Neural cell (in vitro differentiated cells): ENCODE results near the gene GLB1L.

ENCODE experiments used
- EP300 ChIP-seq: fragments of 450-650 bp; conservative IDR thresholded peaks from 2 replicates; pipeline ENCODE4 v1.6.1; 2014; ENCODE audit warnings: antibody characterized with exemption, mild to moderate bottlenecking, moderate library complexity; ENCODE audit not compliant: poor library complexity, severe bottlenecking
- EZH2 ChIP-seq: fragments of 200-600, 300-800 bp; shearing (Covaris generic), sonication (generic); IDR thresholded peaks from 2 replicates; pipeline ENCODE4 v1.6.1; 2014; ENCODE audit warnings: antibody characterized with exemption, low read length, borderline replicate concordance, mild to moderate bottlenecking; ENCODE audit not compliant: insufficient read depth, poor library complexity, severe bottlenecking
- MXI1 ChIP-seq: fragments of 450-650 bp; conservative IDR thresholded peaks from 2 replicates; pipeline ENCODE4 v1.6.1; 2014; ENCODE audit warnings: antibody characterized with exemption, mild to moderate bottlenecking; ENCODE audit not compliant: poor library complexity, severe bottlenecking
- POLR2AphosphoS5 ChIP-seq: IDR thresholded peaks from 2 replicates; pipeline ENCODE4 v1.6.1; 2012
- RAD21 ChIP-seq: fragments of 450-650 bp; conservative IDR thresholded peaks from 2 replicates; pipeline ENCODE4 v1.6.1; 2014; ENCODE audit warnings: antibody characterized with exemption, mild to moderate bottlenecking, moderate library complexity
- SMC3 ChIP-seq: fragments of 450-650 bp; conservative IDR thresholded peaks from 2 replicates; pipeline ENCODE4 v1.6.1; 2014; ENCODE audit warnings: antibody characterized with exemption, mild to moderate bottlenecking, moderate library complexity; ENCODE audit not compliant: poor library complexity
- TF ChIP-seq, protein P1 (sequence below): fragments of 450-650 bp; IDR thresholded peaks from 2 replicates; pipeline ENCODE4 v1.5.1; 2014; ENCODE audit warnings: antibody characterized with exemption, mild to moderate bottlenecking, moderate library complexity; ENCODE audit not compliant: poor library complexity, severe bottlenecking
- TF ChIP-seq, protein P2 (sequence below): IDR thresholded peaks from 2 replicates; pipeline ENCODE4 v1.6.1; 2012; ENCODE audit warnings: borderline replicate concordance

DNA sequence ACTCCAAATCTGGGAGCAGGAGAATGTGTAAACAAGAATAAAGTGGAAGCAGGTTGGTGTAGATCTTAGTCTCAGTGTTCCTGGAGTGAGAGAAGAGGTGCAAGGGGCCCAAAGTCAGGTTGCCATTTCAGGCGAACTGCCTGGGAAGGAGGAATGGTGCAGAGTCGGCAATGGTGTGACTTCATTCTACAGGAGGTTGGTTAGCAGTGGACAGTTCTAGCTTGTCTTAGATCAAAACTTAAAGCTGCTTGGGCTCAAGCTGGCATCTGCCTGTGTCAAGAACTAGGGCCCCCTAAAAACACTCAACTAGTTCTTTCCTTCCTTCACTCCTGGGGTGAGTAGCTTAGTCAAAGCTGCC, 3.6 kb upstream of the GLB1L start:
- TF ChIP-seq, protein P1, sequence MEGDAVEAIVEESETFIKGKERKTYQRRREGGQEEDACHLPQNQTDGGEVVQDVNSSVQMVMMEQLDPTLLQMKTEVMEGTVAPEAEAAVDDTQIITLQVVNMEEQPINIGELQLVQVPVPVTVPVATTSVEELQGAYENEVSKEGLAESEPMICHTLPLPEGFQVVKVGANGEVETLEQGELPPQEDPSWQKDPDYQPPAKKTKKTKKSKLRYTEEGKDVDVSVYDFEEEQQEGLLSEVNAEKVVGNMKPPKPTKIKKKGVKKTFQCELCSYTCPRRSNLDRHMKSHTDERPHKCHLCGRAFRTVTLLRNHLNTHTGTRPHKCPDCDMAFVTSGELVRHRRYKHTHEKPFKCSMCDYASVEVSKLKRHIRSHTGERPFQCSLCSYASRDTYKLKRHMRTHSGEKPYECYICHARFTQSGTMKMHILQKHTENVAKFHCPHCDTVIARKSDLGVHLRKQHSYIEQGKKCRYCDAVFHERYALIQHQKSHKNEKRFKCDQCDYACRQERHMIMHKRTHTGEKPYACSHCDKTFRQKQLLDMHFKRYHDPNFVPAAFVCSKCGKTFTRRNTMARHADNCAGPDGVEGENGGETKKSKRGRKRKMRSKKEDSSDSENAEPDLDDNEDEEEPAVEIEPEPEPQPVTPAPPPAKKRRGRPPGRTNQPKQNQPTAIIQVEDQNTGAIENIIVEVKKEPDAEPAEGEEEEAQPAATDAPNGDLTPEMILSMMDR: no peak
- no peak for TF ChIP-seq POLR2AphosphoS5
- no peak for TF ChIP-seq SMC3
- no peak for TF ChIP-seq EP300
- no peak for TF ChIP-seq MXI1
- no peak for TF ChIP-seq RAD21
- TF ChIP-seq EZH2: no peak
- TF ChIP-seq, protein P2, sequence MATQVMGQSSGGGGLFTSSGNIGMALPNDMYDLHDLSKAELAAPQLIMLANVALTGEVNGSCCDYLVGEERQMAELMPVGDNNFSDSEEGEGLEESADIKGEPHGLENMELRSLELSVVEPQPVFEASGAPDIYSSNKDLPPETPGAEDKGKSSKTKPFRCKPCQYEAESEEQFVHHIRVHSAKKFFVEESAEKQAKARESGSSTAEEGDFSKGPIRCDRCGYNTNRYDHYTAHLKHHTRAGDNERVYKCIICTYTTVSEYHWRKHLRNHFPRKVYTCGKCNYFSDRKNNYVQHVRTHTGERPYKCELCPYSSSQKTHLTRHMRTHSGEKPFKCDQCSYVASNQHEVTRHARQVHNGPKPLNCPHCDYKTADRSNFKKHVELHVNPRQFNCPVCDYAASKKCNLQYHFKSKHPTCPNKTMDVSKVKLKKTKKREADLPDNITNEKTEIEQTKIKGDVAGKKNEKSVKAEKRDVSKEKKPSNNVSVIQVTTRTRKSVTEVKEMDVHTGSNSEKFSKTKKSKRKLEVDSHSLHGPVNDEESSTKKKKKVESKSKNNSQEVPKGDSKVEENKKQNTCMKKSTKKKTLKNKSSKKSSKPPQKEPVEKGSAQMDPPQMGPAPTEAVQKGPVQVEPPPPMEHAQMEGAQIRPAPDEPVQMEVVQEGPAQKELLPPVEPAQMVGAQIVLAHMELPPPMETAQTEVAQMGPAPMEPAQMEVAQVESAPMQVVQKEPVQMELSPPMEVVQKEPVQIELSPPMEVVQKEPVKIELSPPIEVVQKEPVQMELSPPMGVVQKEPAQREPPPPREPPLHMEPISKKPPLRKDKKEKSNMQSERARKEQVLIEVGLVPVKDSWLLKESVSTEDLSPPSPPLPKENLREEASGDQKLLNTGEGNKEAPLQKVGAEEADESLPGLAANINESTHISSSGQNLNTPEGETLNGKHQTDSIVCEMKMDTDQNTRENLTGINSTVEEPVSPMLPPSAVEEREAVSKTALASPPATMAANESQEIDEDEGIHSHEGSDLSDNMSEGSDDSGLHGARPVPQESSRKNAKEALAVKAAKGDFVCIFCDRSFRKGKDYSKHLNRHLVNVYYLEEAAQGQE: no peak
